ENCODE measurements around the gene DMGDH. TPM values are rescaled to one million over a fixed set of nuclear protein-coding genes. Genes with fewer than 3 reads are reported as not detected.

Gene DMGDH
- total and polyA plus RNA-seq, 2 of the 4 experiments (the other 2 are of a cell fraction) = 0.18 TPM; not detected in 1

GRCh38 chr5:79091064-79091463, 21.6 kb upstream of the DMGDH start:
- Histone ChIP-seq H3K4me2 (ENCODE audit: low read depth, low read length) (no peak overlapping the region), H3K9ac (ENCODE audit: low read depth, low read length) (no peak overlapping the region), H3K23ac (ENCODE audit: low read depth, low read length) (no peak overlapping the region), H4K91ac (ENCODE audit: insufficient read depth, low read depth, low read length) (no peak overlapping the region), H3K27ac (ENCODE audit: insufficient read depth, low read length) (no peak overlapping the region), H3K79me1 (ENCODE audit: low read depth in 1 of 2, low read length in 2 of 2) (no peaks in the 10 kb centered on the region), H2BK20ac (ENCODE audit: low read depth, low read length) (no peak overlapping the region), H4K5ac (ENCODE audit: low read depth, low read length) (no peak overlapping the region), H2AK5ac (ENCODE audit: low read depth, low read length) (no peak overlapping the region), H3K56ac (ENCODE audit: extremely low read depth, insufficient read depth, low read length) (no peak overlapping the region), H2BK120ac (ENCODE audit: low read depth, low read length) (no peak overlapping the region), H3K36me3 (ENCODE audit: control insufficient read depth, insufficient read depth, low read length) (no peaks in the 10 kb centered on the region), H3K4me1 (ENCODE audit: control insufficient read depth, insufficient read depth, low read length) (no peaks in the 10 kb centered on the region), H3K9me1 (ENCODE audit: insufficient read depth, low read length) (no peaks in the 10 kb centered on the region), H4K8ac (ENCODE audit: low read depth in 2 of 2, low read length in 2 of 2) (no peak overlapping the region), H4K20me1 (ENCODE audit: insufficient read depth, low read length) (no peaks in the 10 kb centered on the region), H2AK9ac (replicated peaks; ENCODE audit: low read depth, low read length, poor library complexity) (no peak overlapping the region), H3K18ac (ENCODE audit: low read depth, low read length) (no peak overlapping the region), H3K27me3 (ENCODE audit: control insufficient read depth, insufficient read depth, low read length) (peaks cover 11% of the 10 kb centered on the region), H3K4ac (ENCODE audit: low read depth, low read length) (no peak overlapping the region), H2BK5ac (ENCODE audit: low read depth, low read length, poor library complexity, severe bottlenecking) (no peak overlapping the region), H3K14ac (replicated peaks; ENCODE audit: low read depth, low read length) (no peak overlapping the region), H2AFZ (replicated peaks; ENCODE audit: low read length, poor library complexity) (no peak overlapping the region), H2BK15ac (ENCODE audit: low read depth, low read length) (no peak overlapping the region), H3K4me3 (ENCODE audit: insufficient read depth, low read depth, low read length) (no peak overlapping the region), H3K9me3 (ENCODE audit: control insufficient read depth, insufficient read depth, low read length) (no peaks in the 10 kb centered on the region)
- CTCF ChIA-PET = interaction anchor here (1.2 kb wide), 1 partner anchor 42 kb away, joined by 3 read pairs; no protein-coding TSS in a partner anchor
- no CpG with 5 or more reads among the region's 3 CpGs for WGBS, 2 experiments (ENCODE audit: extremely low coverage in 2 of 2, insufficient read length in 1 of 2)
- BruUV-seq (replicated peaks) = no TSS peak
- POLR2A ChIA-PET (ENCODE audit: unreplicated experiment) = no interaction called here
- intact Hi-C loops (cut with micrococcal nuclease) (no loop called here), in situ Hi-C loops (cut with MboI; ENCODE audit: low sequenced_read_pairs) (no loop called here), dilution Hi-C loops (cut with HindIII; ENCODE audit: low sequenced_read_pairs, unreplicated experiment) (no loop called here)
- ATAC-seq (ENCODE audit: low read depth) (no peak), DNase-seq (no peak)
- TF ChIP-seq RFX5 (IDR thresholded peaks at IDR 0.05; ENCODE audit: low read depth, low read length) = no peak
- no peak for TF ChIP-seq MAZ (IDR thresholded peaks at IDR 0.05; ENCODE audit: borderline replicate concordance, low read depth, low read length)
- TF ChIP-seq RCOR1 (IDR thresholded peaks at IDR 0.05; ENCODE audit: insufficient replicate concordance, low read length) = no peak
- TF ChIP-seq, protein P1, sequence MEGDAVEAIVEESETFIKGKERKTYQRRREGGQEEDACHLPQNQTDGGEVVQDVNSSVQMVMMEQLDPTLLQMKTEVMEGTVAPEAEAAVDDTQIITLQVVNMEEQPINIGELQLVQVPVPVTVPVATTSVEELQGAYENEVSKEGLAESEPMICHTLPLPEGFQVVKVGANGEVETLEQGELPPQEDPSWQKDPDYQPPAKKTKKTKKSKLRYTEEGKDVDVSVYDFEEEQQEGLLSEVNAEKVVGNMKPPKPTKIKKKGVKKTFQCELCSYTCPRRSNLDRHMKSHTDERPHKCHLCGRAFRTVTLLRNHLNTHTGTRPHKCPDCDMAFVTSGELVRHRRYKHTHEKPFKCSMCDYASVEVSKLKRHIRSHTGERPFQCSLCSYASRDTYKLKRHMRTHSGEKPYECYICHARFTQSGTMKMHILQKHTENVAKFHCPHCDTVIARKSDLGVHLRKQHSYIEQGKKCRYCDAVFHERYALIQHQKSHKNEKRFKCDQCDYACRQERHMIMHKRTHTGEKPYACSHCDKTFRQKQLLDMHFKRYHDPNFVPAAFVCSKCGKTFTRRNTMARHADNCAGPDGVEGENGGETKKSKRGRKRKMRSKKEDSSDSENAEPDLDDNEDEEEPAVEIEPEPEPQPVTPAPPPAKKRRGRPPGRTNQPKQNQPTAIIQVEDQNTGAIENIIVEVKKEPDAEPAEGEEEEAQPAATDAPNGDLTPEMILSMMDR (conservative IDR thresholded peaks at IDR 0.05; ENCODE audit: low read depth, low read length) = no peak
- no peak for TF ChIP-seq CHD1 (IDR thresholded peaks at IDR 0.05; ENCODE audit: low read depth, low read length)
- no peak for TF ChIP-seq FOS (IDR thresholded peaks at IDR 0.05; ENCODE audit: low read depth, low read length)
- no peak for TF ChIP-seq ELK1 (IDR thresholded peaks at IDR 0.05; ENCODE audit: borderline replicate concordance, low read depth, low read length)
- no peak for TF ChIP-seq BHLHE40 (IDR thresholded peaks at IDR 0.05; ENCODE audit: low read depth, low read length)
- TF ChIP-seq SMC3 (IDR thresholded peaks at IDR 0.05; ENCODE audit: low read depth, low read length) = no peak
- TF ChIP-seq MAFK (IDR thresholded peaks at IDR 0.05; ENCODE audit: low read depth, low read length) = no peak
- TF ChIP-seq MXI1 (IDR thresholded peaks at IDR 0.05; ENCODE audit: borderline replicate concordance, low read depth, low read length) = no peak
- TF ChIP-seq, protein P2, sequence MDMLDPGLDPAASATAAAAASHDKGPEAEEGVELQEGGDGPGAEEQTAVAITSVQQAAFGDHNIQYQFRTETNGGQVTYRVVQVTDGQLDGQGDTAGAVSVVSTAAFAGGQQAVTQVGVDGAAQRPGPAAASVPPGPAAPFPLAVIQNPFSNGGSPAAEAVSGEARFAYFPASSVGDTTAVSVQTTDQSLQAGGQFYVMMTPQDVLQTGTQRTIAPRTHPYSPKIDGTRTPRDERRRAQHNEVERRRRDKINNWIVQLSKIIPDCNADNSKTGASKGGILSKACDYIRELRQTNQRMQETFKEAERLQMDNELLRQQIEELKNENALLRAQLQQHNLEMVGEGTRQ (IDR thresholded peaks at IDR 0.05; ENCODE audit: low read depth, low read length) = no peak
